ENCODE measurements around the gene BMPER. TPM values are rescaled to one million over a fixed set of nuclear protein-coding genes. Genes with fewer than 3 reads are reported as not detected.
A peak's percentile ranks its signal among the peaks of the same experiment; 100 is the strongest.

The BMPER gene
- total RNA-seq, 1 donor: 45.4 TPM

DNA sequence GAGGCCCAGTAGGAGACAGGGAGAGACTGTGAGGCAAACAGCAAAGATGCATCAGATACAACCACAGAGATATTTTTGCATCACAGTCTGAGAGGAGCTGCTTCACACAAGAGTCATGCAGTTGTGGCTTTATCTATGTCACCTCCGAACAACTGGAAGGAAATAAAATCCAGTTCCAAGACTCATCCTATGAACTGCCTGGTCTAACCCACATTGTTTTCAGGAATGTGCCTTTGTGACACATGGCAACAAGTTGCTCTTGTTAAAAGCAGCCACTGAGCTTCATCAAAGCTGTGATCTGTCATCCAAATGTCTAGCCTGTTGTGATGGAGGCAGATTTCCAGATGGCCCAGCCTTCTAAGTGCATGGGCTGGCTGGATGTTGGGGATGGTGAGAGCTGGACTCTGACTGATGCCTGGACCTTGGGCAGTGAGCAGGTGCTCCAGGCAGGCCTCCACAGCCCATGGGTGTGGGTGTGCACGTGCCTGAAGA is 255.0 kb downstream of the BMPER start:
- TF ChIP-seq, protein P1, sequence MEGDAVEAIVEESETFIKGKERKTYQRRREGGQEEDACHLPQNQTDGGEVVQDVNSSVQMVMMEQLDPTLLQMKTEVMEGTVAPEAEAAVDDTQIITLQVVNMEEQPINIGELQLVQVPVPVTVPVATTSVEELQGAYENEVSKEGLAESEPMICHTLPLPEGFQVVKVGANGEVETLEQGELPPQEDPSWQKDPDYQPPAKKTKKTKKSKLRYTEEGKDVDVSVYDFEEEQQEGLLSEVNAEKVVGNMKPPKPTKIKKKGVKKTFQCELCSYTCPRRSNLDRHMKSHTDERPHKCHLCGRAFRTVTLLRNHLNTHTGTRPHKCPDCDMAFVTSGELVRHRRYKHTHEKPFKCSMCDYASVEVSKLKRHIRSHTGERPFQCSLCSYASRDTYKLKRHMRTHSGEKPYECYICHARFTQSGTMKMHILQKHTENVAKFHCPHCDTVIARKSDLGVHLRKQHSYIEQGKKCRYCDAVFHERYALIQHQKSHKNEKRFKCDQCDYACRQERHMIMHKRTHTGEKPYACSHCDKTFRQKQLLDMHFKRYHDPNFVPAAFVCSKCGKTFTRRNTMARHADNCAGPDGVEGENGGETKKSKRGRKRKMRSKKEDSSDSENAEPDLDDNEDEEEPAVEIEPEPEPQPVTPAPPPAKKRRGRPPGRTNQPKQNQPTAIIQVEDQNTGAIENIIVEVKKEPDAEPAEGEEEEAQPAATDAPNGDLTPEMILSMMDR (IDR thresholded peaks at IDR 0.05; ENCODE audit: insufficient read depth, low read length): no peak
- DNase-seq (ENCODE audit: low read depth): peak; percentile 78
- H3K4me3 ChIP-seq (ENCODE audit: low read depth, low read length): no peak overlapping the region

GRCh38 chr7:34162027-34162565 is 256.8 kb downstream of the BMPER start:
- DNase-seq (ENCODE audit: low read depth): peak; percentile 80
- no peak overlapping the region for H3K4me3 ChIP-seq (ENCODE audit: low read depth, low read length)
- TF ChIP-seq, protein P1 (IDR thresholded peaks at IDR 0.05; ENCODE audit: insufficient read depth, low read length): no peak

DNA sequence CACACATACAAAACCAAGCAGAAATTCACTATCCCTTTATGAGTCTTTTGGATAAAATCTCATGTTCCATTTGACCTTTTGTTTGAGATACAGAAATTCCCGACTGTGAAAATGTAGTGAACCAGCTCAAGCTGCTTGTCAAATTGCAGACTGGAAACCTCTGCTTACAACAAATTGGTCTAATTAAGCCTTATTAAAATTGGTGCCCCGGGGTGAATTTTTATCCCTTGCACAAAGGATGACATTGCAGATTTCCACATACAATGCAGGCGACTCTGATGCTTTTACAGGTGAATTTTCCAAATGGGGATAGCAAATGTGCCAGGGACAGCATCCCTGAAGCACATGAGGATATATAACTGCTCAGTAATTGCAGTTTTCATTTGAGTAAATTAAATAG is 257.3 kb downstream of the BMPER start:
- H3K4me3 ChIP-seq (ENCODE audit: low read depth, low read length): no peak overlapping the region
- TF ChIP-seq, protein P1 (IDR thresholded peaks at IDR 0.05; ENCODE audit: insufficient read depth, low read length): no peak

GRCh38 chr7:34163956-34164355 is 258.6 kb downstream of the BMPER start:
- TF ChIP-seq, protein P1 (IDR thresholded peaks at IDR 0.05; ENCODE audit: insufficient read depth, low read length): no peak

More for the DNA sequence above, 257.3 kb downstream of the BMPER start:
- no peak for DNase-seq (ENCODE audit: low read depth)

GRCh38 chr7:34165466-34165865 is 260.1 kb downstream of the BMPER start:
- H3K4me3 ChIP-seq (ENCODE audit: low read depth, low read length): no peak overlapping the region
- TF ChIP-seq, protein P1 (IDR thresholded peaks at IDR 0.05; ENCODE audit: insufficient read depth, low read length): no peak
- peak; percentile 63 for DNase-seq (ENCODE audit: low read depth)

More at GRCh38 chr7:34163956-34164355, 258.6 kb downstream of the BMPER start:
- no peak overlapping the region for H3K4me3 ChIP-seq (ENCODE audit: low read depth, low read length)
- no peak for DNase-seq (ENCODE audit: low read depth)

DNA sequence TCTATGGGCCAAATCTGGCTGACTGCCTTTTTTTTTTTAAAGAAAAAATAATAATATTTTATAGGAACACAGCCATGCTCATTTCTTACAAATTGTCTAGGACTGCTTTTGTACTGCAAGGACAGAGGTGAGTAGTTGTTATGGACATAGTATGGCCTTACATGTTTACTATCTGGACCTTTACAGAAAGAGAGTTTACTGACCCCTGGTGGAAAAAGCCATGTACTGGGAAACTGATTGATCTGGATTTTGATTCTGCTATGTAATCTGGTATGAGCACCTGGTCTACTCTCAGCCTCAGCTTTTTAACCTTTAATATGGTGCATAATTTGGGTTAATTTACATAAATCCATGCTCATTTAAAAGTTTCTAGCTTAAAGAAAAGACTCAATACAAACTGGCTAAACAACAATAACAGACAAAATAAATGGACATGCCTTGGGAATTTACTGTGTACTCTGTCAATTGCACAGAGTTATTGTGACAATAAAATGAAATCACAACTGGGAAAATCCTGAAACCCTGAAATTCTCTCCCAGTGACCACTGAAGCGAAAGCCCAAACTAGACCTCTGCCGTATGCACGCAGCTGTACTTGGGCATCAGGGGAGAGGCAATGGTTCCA is 260.7 kb downstream of the BMPER start:
- DNase-seq (ENCODE audit: low read depth): peak; percentile 78
- TF ChIP-seq, protein P1 (IDR thresholded peaks at IDR 0.05; ENCODE audit: insufficient read depth, low read length): peak; percentile 74
- no peak overlapping the region for H3K4me3 ChIP-seq (ENCODE audit: low read depth, low read length)

All from fibroblast of the aortic adventitia (primary cell).